K562 (cell line): Measurements from ENCODE around the gene QSOX2. TPM values are rescaled to one million over a fixed set of nuclear protein-coding genes. Genes with fewer than 3 reads are reported as not detected.

Experiments used
- CREM ChIP-seq: IDR thresholded peaks from 2 replicates; pipeline ENCODE4 v1.6.1; 2014; ENCODE audit warnings: antibody characterized with exemption, low read depth
- EGR1 ChIP-seq: fragments of 450-650 bp; conservative IDR thresholded peaks from 2 replicates; pipeline ENCODE4 v1.6.1; 2017; ENCODE audit warnings: mild to moderate bottlenecking
- FOSL1 ChIP-seq: fragments of 200-800 bp; sonication (Bioruptor generic); conservative IDR thresholded peaks from 2 replicates; pipeline ENCODE4 v1.6.1; 2016; ENCODE audit warnings: missing genetic modification characterization, missing compliant biosample characterization
- HDAC1 ChIP-seq, 2 experiments: fragments of 450-650 bp; IDR thresholded peaks; 2 replicates each; pipeline ENCODE4 v1.6.1; 2016 to 2017; ENCODE audit warnings: inconsistent platforms in 1 of 2, mild to moderate bottlenecking in 1 of 2, moderate library complexity in 1 of 2
- HDAC2 ChIP-seq: fragments of 450-650 bp; IDR thresholded peaks from 2 replicates; pipeline ENCODE4 v1.6.1; 2016; ENCODE audit warnings: mild to moderate bottlenecking
- L3MBTL2 ChIP-seq: fragments of 450-650 bp; IDR thresholded peaks from 2 replicates; pipeline ENCODE4 v1.6.1; 2016; ENCODE audit warnings: mild to moderate bottlenecking, moderate library complexity
- MEIS2 ChIP-seq: fragments of 450-650 bp; IDR thresholded peaks from 2 replicates; pipeline ENCODE4 v1.6.1; 2014; ENCODE audit warnings: mild to moderate bottlenecking; ENCODE audit not compliant: partially characterized antibody
- PCBP1 ChIP-seq: fragments of 200-400 bp; formaldehyde crosslinking; IDR thresholded peaks from 2 replicates; pipeline ENCODE4 v1.6.1; 2018; ENCODE audit warnings: mild to moderate bottlenecking, low read depth, low read length; ENCODE audit not compliant: poor library complexity, severe bottlenecking
- RHOXF2B ChIP-seq: fragments of 250-450 bp; sonication (Bioruptor Pico); conservative IDR thresholded peaks from 2 replicates; pipeline ENCODE4 v1.5.1; 2021
- UBTF ChIP-seq, 2 experiments: IDR thresholded peaks; 2 replicates each; pipeline ENCODE4 v1.6.1; 2012; ENCODE audit warnings: improper control_type of control experiment in 2 of 2, low read depth in 2 of 2, low read length in 2 of 2, borderline replicate concordance in 1 of 2
- ZBTB40 ChIP-seq, 2 experiments: fragments of 450-650 bp in 1 of 2; sonication (generic) in 1 of 2; formaldehyde crosslinking in 1 of 2; IDR thresholded peaks; 2 replicates each; pipeline versions ENCODE4 v1.7.1 to v1.9.0; 2016 to 2022; ENCODE audit warnings: inconsistent platforms in 1 of 2, mild to moderate bottlenecking in 1 of 2, missing genetic modification reagents in 1 of 2
- polyA plus RNA-seq, 8 experiments: library from polyadenylated mRNA; depleted of rRNA in 4 of 8; stranded (reverse) in 5 of 8; unstranded in 3 of 8; fragments of >200 nt; fragmentation: Nextera tagmentation in 2 of 8; fragmentation: Illumina TruSeq in 1 of 8; extraction: Ambion mirVana in 2 of 8; extraction: Trizol in 1 of 8; gene quantifications; 2 replicates each; pipeline versions ENCODE4 v1.2.1 to v1.2.3, GENCODE V29; 2011 to 2014; ENCODE audit warnings: inconsistent platforms in 1 of 8, missing spikeins in 1 of 8
- total RNA-seq, 7 experiments: library from RNA; depleted of rRNA in 6 of 7; stranded (reverse); fragments of >200 nt in 6 of 7; fragmentation: Illumina TruSeq in 2 of 7; extraction: Trizol in 2 of 7; gene quantifications; 2 replicates each; pipeline versions ENCODE4 v1.2.1 to v1.2.3, GENCODE V29; 2011 to 2021; ENCODE audit warnings: low replicate concordance in 1 of 7
- TF ChIP-seq, protein P1 (sequence below): fragments of 250-450 bp; sonication (Bioruptor Pico); IDR thresholded peaks from 2 replicates; pipeline ENCODE4 v1.4.0; 2020

The QSOX2 gene
- total and polyA plus RNA-seq, 9 of the 15 experiments (the other 6 are each of a cell fraction or from before 2014, with no cell fraction given): 0.51 to 23.7 (median 12.7) TPM

DNA sequence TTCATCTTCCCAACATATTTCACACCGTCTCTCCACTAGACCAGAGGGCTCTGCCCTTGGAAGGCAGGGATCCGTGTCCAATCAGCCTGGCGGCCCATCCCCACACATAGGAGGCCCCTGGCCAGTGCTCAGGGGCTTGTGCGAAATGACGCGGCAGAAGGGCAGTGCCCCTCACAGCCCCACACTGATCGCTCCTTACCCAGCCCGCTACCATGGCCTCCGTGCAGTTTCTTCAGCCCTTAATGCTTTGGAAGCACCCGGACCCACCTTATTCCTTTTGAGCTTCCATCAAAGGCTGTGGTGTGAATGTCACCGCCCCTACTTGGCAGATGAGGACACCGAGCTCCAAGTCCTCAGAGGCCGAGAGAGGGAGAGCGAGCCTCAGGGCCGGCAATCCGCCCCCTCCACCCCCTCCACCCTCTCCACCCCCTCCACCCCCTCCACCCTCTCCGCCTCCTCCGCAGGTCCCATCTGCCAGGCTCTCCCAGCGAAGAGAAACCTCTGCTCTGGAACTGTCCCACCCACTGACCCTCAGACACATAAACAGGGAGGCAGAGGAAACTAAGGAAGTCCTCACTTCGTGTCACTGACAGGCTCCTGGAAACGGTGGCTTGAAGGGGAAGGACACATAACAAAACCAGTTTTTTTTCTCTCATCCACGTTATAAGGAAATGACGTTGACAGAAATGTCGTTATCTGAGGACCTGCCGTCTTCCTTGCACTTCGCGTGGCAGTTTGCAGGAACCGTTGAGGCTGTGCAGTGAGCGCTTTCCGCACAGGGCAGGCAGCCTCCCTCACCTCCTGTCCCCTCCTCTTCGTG, 13.9 kb downstream of the QSOX2 start (continued):
- TF ChIP-seq EGR1 (peak; percentile 83), MEIS2 (peak; percentile 29), RHOXF2B (CRISPR knock-in tag) (no peak), HDAC2 (0 out of 2 replicates have a peak, but pooled peaks have one; percentile 22), L3MBTL2 (peak; percentile 77), FOSL1 (tag) (no peak), PCBP1 (no peak), UBTF (IDR thresholded peaks at IDR 0.05; ENCODE audit: borderline replicate concordance in 1 of 2, low read depth in 2 of 2, low read length in 2 of 2) (no peak), CREM (peak; percentile 86), ZBTB40 (IDR thresholded peaks at IDR 0.05) (0 out of 2 replicates have a peak, but pooled peaks have one; percentile 34), ZBTB40 (CRISPR knock-in tag; IDR thresholded peaks at IDR 0.05) (no peak), HDAC1 (IDR thresholded peaks at IDR 0.05) (peak in 1 of 2 experiments; percentile 50; a peak in 1 of 4 replicates)
- TF ChIP-seq, protein P1, sequence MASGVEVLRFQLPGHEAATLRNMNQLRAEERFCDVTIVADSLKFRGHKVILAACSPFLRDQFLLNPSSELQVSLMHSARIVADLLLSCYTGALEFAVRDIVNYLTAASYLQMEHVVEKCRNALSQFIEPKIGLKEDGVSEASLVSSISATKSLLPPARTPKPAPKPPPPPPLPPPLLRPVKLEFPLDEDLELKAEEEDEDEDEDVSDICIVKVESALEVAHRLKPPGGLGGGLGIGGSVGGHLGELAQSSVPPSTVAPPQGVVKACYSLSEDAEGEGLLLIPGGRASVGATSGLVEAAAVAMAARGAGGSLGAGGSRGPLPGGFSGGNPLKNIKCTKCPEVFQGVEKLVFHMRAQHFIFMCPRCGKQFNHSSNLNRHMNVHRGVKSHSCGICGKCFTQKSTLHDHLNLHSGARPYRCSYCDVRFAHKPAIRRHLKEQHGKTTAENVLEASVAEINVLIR (CRISPR knock-in tag): no peak
